Astrocyte (in vitro differentiated cells and primary cell): ENCODE results near the gene SQSTM1. TPM values are rescaled to one million over a fixed set of nuclear protein-coding genes. Genes with fewer than 3 reads are reported as not detected.
"Not testable (repeated sequence)": the region's sequence is repeated elsewhere in the genome, so short reads cannot be mapped to it uniquely, and the experiment has no call there.

Experiments
- DNase-seq: peaks from one replicate; pipeline ENCODE4 v3.0.0-alpha.2; 2010; ENCODE audit warnings: low read depth
- FAIRE-seq: peaks from 2 replicates; lab custom pipeline; 2011; peaks lifted over from hg19 to GRCh38; lab: Jason Lieb, UNC
- H2AFZ ChIP-seq: 2 replicates; pipeline ENCODE4 v1.6.0; 2012; ENCODE audit warnings: low read depth, low read length, inconsistent platforms
- H3K27ac ChIP-seq: 2 replicates; pipeline ENCODE4 v1.5.1; 2011; ENCODE audit warnings: low read depth, low read length, inconsistent platforms
- H3K27me3 ChIP-seq: 2 replicates; pipeline ENCODE4 v1.6.0; 2011; ENCODE audit warnings: low read length, inconsistent platforms; ENCODE audit not compliant: insufficient read depth
- H3K36me3 ChIP-seq: 2 replicates; pipeline ENCODE4 v1.5.1; 2011; ENCODE audit warnings: low read length, inconsistent platforms; ENCODE audit not compliant: insufficient read depth
- H3K4me1 ChIP-seq: 2 replicates; pipeline ENCODE4 v1.5.1; 2011; ENCODE audit warnings: low read length, inconsistent platforms; ENCODE audit not compliant: insufficient read depth
- H3K4me2 ChIP-seq: 2 replicates; pipeline ENCODE4 v1.6.0; 2012; ENCODE audit warnings: low read length, inconsistent platforms
- H3K4me3 ChIP-seq: 2 replicates; pipeline ENCODE4 v1.5.1; 2011; ENCODE audit warnings: low read depth, mild to moderate bottlenecking, low read length, inconsistent platforms; ENCODE audit not compliant: insufficient read depth
- H3K79me2 ChIP-seq: 2 replicates; pipeline ENCODE4 v1.6.0; 2012; ENCODE audit warnings: mild to moderate bottlenecking, low read length, inconsistent platforms; ENCODE audit not compliant: insufficient read depth
- H3K9ac ChIP-seq: 2 replicates; pipeline ENCODE4 v1.6.0; 2012; ENCODE audit warnings: mild to moderate bottlenecking, low read length, inconsistent platforms
- H3K9me3 ChIP-seq: 2 replicates; pipeline ENCODE4 v1.5.1; 2012; ENCODE audit warnings: low read depth, mild to moderate bottlenecking, low read length, inconsistent platforms; ENCODE audit not compliant: insufficient read depth
- H4K20me1 ChIP-seq: 2 replicates; pipeline ENCODE4 v1.6.0; 2012; ENCODE audit warnings: low read length, inconsistent platforms; ENCODE audit not compliant: insufficient read depth
- H3K27ac Mint-ChIP-seq: one replicate; pipeline ENCODE4 v1.8.0; 2021; ENCODE audit warnings: mild to moderate bottlenecking, mixed read lengths; ENCODE audit not compliant: unreplicated experiment
- H3K27me3 Mint-ChIP-seq: one replicate; pipeline ENCODE4 v1.8.0; 2021; ENCODE audit warnings: low read depth, mixed read lengths; ENCODE audit not compliant: unreplicated experiment
- H3K36me3 Mint-ChIP-seq: one replicate; pipeline ENCODE4 v1.8.0; 2021; ENCODE audit warnings: low read depth, mixed read lengths; ENCODE audit not compliant: unreplicated experiment
- H3K4me1 Mint-ChIP-seq: one replicate; pipeline ENCODE4 v1.8.0; 2021; ENCODE audit warnings: low read depth, mixed read lengths; ENCODE audit not compliant: unreplicated experiment
- H3K4me3 Mint-ChIP-seq: one replicate; pipeline ENCODE4 v1.8.0; 2021; ENCODE audit warnings: mild to moderate bottlenecking, moderate library complexity, mixed read lengths; ENCODE audit not compliant: unreplicated experiment
- H3K9me3 Mint-ChIP-seq: one replicate; pipeline ENCODE4 v1.8.0; 2021; ENCODE audit warnings: mild to moderate bottlenecking, mixed read lengths; ENCODE audit not compliant: unreplicated experiment
- EZH2 ChIP-seq: IDR thresholded peaks from 2 replicates; pipeline ENCODE4 v1.6.1; 2012; ENCODE audit warnings: mild to moderate bottlenecking, low read length, inconsistent platforms; ENCODE audit not compliant: insufficient read depth
- total RNA-seq: library from RNA; stranded (reverse); gene quantifications from 2 replicates; pipeline ENCODE4 v1.2.1, GENCODE V29; 2021
- TF ChIP-seq, protein P1 (sequence below): IDR thresholded peaks from 2 replicates; pipeline ENCODE4 v1.5.1; 2011; ENCODE audit warnings: low read depth, mild to moderate bottlenecking, inconsistent platforms, low read length, moderate library complexity; ENCODE audit not compliant: insufficient read depth

SQSTM1 gene
- total RNA-seq, 1 donor from 2014 or later, result 262 TPM

- Mint-ChIP-seq H3K4me1 (peaks cover 22% of the 10 kb centered on the region), H3K27ac (no peak overlapping the region), H3K9me3 (no peaks in the 10 kb centered on the region), H3K4me3 (no peak overlapping the region), H3K27me3 (no peaks in the 10 kb centered on the region), H3K36me3 (peaks cover 41% of the 10 kb centered on the region)
- Histone ChIP-seq H3K4me2 (no peak overlapping the region), H3K27me3 (no peaks in the 10 kb centered on the region), H3K36me3 (peaks cover 53% of the 10 kb centered on the region), H3K27ac (no peak overlapping the region), H3K4me1 (no peaks in the 10 kb centered on the region), H3K4me3 (no peak overlapping the region), H2AFZ (no peak overlapping the region), H4K20me1 (peaks cover 70% of the 10 kb centered on the region), H3K9me3 (no peaks in the 10 kb centered on the region), H3K79me2 (peaks cover 11% of the 10 kb centered on the region), H3K9ac (no peak overlapping the region)
- FAIRE-seq (no peak), DNase-seq (no peak)
- TF ChIP-seq, protein P1, sequence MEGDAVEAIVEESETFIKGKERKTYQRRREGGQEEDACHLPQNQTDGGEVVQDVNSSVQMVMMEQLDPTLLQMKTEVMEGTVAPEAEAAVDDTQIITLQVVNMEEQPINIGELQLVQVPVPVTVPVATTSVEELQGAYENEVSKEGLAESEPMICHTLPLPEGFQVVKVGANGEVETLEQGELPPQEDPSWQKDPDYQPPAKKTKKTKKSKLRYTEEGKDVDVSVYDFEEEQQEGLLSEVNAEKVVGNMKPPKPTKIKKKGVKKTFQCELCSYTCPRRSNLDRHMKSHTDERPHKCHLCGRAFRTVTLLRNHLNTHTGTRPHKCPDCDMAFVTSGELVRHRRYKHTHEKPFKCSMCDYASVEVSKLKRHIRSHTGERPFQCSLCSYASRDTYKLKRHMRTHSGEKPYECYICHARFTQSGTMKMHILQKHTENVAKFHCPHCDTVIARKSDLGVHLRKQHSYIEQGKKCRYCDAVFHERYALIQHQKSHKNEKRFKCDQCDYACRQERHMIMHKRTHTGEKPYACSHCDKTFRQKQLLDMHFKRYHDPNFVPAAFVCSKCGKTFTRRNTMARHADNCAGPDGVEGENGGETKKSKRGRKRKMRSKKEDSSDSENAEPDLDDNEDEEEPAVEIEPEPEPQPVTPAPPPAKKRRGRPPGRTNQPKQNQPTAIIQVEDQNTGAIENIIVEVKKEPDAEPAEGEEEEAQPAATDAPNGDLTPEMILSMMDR, result no peak
- no peak for TF ChIP-seq EZH2
These were observed 13.4 kb downstream of the SQSTM1 start for GRCh38 chr5:179834120-179834519.

DNA sequence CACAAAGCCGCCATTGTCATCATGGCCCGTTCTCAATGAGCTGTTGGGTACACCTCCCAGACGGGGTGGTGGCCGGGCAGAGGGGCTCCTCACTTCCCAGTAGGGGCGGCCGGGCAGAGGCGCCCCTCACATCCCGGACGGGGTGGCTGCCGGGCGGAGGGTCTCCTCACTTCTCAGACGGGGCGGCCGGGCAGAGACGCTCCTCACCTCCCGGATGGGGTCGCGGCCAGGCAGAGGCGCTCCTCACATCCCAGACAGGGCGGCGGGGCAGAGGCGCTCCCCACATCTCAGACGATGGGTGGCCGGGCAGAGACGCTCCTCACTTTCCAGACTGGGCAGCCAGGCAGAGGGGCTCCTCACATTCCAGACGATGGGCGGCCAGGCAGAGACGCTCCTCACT lies 14.2 kb downstream of the SQSTM1 start:
- not testable (repeated sequence) for FAIRE-seq, H3K4me3 ChIP-seq, H3K9me3 Mint-ChIP-seq, H3K27ac ChIP-seq, H3K9ac ChIP-seq, H3K9me3 ChIP-seq, H2AFZ ChIP-seq, H3K4me2 ChIP-seq, H3K79me2 ChIP-seq, DNase-seq, H3K4me3 Mint-ChIP-seq, H3K27me3 ChIP-seq, H3K27ac Mint-ChIP-seq, H3K27me3 Mint-ChIP-seq, H3K4me1 ChIP-seq
- H3K36me3 Mint-ChIP-seq, result peaks cover 39% of the 10 kb centered on the region
- peaks cover 62% of the 10 kb centered on the region for H4K20me1 ChIP-seq
- H3K36me3 ChIP-seq, result peaks cover 45% of the 10 kb centered on the region
- H3K4me1 Mint-ChIP-seq, result peaks cover 21% of the 10 kb centered on the region

- H3K27me3 Mint-ChIP-seq, result no peaks in the 10 kb centered on the region
- Histone ChIP-seq H3K9me3 (no peaks in the 10 kb centered on the region), H3K27ac (no peak overlapping the region), H3K9ac (no peak overlapping the region), H4K20me1 (peaks cover 49% of the 10 kb centered on the region), H3K36me3 (peaks cover 35% of the 10 kb centered on the region), H3K4me1 (no peaks in the 10 kb centered on the region), H3K79me2 (peaks cover 5% of the 10 kb centered on the region), H3K27me3 (no peaks in the 10 kb centered on the region), H2AFZ (no peak overlapping the region), H3K4me3 (no peak overlapping the region), H3K4me2 (no peak overlapping the region)
- FAIRE-seq, result no peak
- H3K27ac Mint-ChIP-seq, result no peak overlapping the region
- peaks cover 21% of the 10 kb centered on the region for H3K4me1 Mint-ChIP-seq
- peaks cover 38% of the 10 kb centered on the region for H3K36me3 Mint-ChIP-seq
- no peaks in the 10 kb centered on the region for H3K9me3 Mint-ChIP-seq
- H3K4me3 Mint-ChIP-seq, result no peak overlapping the region
- peak; percentile 25 for DNase-seq
- TF ChIP-seq, protein P1, result no peak
- no peak for TF ChIP-seq EZH2
These were observed 15.7 kb downstream of the SQSTM1 start for GRCh38 chr5:179836225-179837019.
